ENCODE measurements around the gene AGT.
"Not testable (repeated sequence)": the region's sequence is repeated elsewhere in the genome, so short reads cannot be mapped to it uniquely, and the experiment has no call there.

The AGT gene

GRCh38 chr1:230684998-230685397 lies 28.9 kb downstream of the AGT start:
- no peak for DNase-seq

GRCh38 chr1:230684146-230684545 lies 29.8 kb downstream of the AGT start:
- no peak for DNase-seq

- DNase-seq: no peak
Measured at GRCh38 chr1:230682882-230683610, 30.9 kb downstream of the AGT start.

DNA sequence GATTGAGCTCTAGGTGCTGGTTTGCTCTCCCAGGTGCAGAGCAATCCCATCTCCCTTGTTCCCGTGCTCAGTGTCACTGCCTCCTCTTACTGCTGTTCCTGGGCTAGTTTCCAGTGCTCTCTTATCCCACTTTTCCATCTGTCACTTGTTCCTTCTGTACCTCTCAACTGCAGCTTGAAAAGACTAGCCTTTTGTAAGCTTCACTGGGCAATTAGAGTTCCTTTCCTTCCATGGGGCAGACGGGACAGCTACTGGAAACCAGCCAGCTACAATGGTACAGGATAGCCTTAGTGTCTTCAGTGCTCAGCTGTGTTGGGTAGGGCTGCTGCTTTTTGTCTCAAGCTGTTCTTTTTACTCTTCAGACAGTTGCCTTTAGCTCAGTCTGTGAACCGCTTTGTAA lies 31.6 kb downstream of the AGT start:
- DNase-seq: no peak

GRCh38 chr1:230681599-230681998 lies 32.3 kb downstream of the AGT start:
- DNase-seq: no peak

- no peak for DNase-seq
Measured at GRCh38 chr1:230680300-230681025, 33.5 kb downstream of the AGT start.

DNA sequence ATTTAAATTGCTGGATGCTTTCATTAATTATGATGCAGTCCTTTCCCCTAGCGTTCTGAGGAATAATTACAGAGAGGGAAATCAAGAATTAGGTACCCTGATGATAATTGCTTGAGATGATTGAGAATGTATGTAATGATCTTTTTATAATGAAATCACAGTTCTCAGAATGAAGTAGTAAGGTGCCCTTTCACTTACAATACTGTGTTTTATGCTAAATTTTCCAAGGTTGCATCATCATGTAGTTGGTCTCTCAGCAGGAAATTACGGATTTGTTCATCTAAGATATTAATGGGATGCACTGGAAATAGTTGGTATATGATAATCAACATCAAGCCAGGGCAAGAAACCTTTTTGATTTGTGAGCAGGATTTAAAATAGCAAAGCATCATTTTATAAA lies 34.1 kb downstream of the AGT start:
- no peak for DNase-seq

DNA sequence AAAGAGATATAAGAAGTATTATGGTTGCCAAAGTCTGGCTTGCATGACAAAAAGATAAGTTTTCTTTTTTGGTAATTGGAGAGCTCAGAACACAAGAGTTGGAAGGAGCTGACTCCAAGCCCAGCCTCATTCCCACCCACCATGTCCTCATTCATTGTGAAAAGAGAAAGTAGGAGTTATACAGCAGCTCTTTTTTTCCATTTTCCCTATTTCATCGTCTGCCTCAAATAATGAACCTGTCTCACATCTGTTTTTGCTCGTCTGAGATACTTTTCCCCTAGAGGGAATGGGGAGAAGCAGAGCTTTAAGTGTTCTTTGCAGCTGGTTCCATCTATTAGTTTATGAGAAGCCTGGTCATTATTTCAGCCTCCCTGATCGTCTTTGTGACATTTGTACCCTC lies 34.7 kb downstream of the AGT start:
- DNase-seq: no peak

- DNase-seq: no peak
Measured at GRCh38 chr1:230677200-230677599, 36.7 kb downstream of the AGT start.

DNA sequence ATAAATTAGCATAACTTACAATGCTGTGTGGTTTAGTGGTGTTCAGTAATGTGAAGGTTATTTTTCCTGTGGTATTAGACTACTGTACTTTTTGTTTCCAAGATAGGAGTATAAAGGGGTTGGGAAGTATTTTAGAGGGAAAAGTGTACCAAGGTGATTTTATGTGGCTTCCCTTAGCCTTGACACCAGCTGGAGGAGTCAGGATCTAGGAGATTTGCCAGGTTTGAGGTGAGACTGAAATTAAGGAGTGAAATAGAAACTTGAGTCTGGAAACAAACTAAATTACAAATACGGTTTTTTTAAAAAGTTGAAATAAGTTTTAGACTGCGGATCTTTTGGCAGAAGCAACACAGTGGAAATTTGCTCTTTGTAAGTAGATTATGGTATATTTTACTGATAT lies 39.3 kb downstream of the AGT start:
- no peak for DNase-seq

DNA sequence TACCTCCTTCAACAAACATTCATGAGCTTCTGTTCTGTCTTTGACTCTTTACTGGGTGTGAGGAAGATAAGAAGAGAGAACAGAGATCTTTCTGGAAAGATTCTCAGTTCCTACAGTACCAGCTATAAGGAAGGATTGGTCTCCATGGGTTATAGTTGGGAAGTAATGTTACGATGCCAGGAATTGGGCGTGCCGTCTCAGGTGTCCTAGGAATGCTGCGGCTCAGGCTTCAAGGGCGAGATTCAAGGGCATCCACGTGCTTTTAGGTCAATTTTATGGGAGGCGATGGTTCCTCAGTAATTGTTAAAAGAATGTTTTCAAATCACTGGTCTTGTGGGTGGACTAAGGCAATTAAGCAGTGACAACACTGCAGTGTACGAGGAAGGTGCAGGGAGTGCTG lies 44.4 kb downstream of the AGT start:
- no peak for DNase-seq

- no peak for DNase-seq
Measured at GRCh38 chr1:230668227-230668626, 45.7 kb downstream of the AGT start.

DNA sequence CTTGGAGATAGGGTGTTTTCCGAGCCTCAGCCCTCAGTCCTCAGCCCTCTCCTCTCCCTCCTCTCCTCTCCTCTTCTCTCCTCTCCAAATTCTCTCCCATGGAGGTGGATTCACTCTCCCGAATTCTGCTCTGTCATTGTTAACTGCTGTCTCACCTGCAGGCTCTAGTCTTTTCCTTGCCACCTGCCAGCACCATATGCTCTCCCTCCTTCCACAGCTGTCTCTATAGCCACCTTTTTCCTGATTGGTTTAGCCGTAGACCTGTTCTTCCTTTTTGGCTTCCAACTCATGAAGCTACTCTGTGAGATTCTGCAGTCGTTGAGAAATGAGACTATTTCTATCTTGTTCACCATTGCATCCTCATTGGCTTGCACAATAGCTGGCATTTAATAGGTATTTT lies 51.9 kb downstream of the AGT start:
- no peak for DNase-seq

DNA sequence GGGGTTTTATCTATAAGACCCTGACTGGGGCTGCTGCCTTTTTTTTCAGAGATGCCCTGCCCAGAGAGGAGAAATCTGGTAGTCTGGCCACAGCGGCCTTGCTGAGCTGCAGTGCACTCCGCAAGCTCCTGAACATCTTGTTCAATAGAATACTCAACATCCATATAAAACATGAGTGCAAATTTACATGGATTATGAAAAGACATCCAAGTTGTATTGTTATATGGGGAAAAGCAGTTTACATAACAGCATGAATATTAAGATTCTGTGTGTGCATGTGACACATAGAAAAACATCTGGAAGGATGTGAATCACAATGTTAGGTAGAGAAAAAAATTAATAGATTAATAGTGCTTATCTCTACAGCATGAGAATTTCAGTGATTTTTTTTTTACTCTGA lies 55.2 kb downstream of the AGT start:
- no peak for DNase-seq

DNA sequence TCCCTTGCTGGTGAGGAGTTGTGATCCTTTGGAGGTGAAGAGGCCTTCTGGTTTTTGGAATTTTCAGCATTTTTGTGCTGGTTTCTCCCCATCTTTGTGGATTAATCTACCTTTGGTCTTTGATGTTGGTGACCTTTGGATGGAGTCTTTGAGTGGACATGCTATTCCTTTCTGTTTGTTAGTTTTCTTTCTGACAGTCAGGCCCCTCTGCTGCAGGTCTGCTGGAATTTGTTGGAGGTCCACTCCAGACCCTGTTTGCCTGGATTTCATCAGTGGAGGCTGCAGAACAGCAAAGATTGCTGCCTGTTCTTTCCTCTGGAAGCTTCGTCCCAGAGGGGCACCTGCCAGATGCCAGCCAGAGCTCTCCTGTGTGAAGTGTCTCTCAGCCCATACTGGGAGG lies 55.8 kb downstream of the AGT start:
- DNase-seq: not testable (repeated sequence)

GRCh38 chr1:230656719-230657118 lies 57.2 kb downstream of the AGT start:
- not testable (repeated sequence) for DNase-seq
